Colonic mucosa (tissue), 4 donors: ENCODE measurements around the gene UBTD1. TPM values are rescaled to one million over a fixed set of nuclear protein-coding genes. Genes with fewer than 3 reads are reported as not detected.

Experiments
- DNase-seq: peaks from one replicate; pipeline ENCODE4 v3.0.0-alpha.2; 2020
- H3K27ac ChIP-seq: fragments of 200-600 bp; one replicate; pipeline ENCODE4 v1.8.0; 2021
- H3K27me3 ChIP-seq: fragments of 200-600 bp; one replicate; pipeline ENCODE4 v1.8.0; 2021
- H3K36me3 ChIP-seq: fragments of 200-600 bp; one replicate; pipeline ENCODE4 v1.8.0; 2021
- H3K4me1 ChIP-seq: fragments of 200-600 bp; one replicate; pipeline ENCODE4 v1.8.0; 2021; ENCODE audit warnings: mild to moderate bottlenecking
- H3K4me3 ChIP-seq: fragments of 200-600 bp; one replicate; pipeline ENCODE4 v1.8.0; 2021
- H3K9ac ChIP-seq, 2 donors: one replicate each; pipeline ENCODE4 v1.7.0; 2013; ENCODE audit warnings: control low read depth in 2 of 2, low read depth in 2 of 2, low read length in 2 of 2
- H3K9me3 ChIP-seq: fragments of 200-600 bp; one replicate; pipeline ENCODE4 v1.8.0; 2021
- CTCF ChIP-seq: fragments of 200-600 bp; IDR thresholded peaks from one replicate; pipeline ENCODE4 v1.8.0; 2022; ENCODE audit warnings: antibody characterized with exemption, mild to moderate bottlenecking
- intact Hi-C: fragments of 100-400 bp; cut with DNase I; formaldehyde crosslinking; loops from one replicate; pipeline ENCODE4 v1.14.1; 2022
- total RNA-seq, 2 donors: library from RNA; stranded (reverse); fragmentation: NEBNext Ultra II Directional in 1 of 2; extraction: Animal tissue kit (Norgen Biotek cat#: 25700) in 1 of 2; gene quantifications; one replicate each; pipeline ENCODE4 v1.2.1, GENCODE V29; 2021
- donor health status: healthy.
- donor health status: DM: no; HTN: no; CAD: no.
- donor health status: DM: no; HTN: no; CAD: no.

UBTD1 gene
- total RNA-seq, 2 donors from 2014 or later: 1.8 to 3.2 TPM

GRCh38 chr10:97585439-97585811 is 86.7 kb downstream of the UBTD1 start:
- Histone ChIP-seq H3K9ac (no peak overlapping the region), H3K9me3 (no peaks in the 10 kb centered on the region), H3K4me3 (no peak overlapping the region), H3K27ac (no peak overlapping the region), H3K36me3 (no peaks in the 10 kb centered on the region), H3K27me3 (no peaks in the 10 kb centered on the region), H3K4me1 (no peaks in the 10 kb centered on the region)
- TF ChIP-seq CTCF: no peak
- DNase-seq: no peak
- intact Hi-C loops: no loop called here

- no peaks in the 10 kb centered on the region for H3K27me3 ChIP-seq
- intact Hi-C loops: no loop called here
- H3K9me3 ChIP-seq: no peaks in the 10 kb centered on the region
- H3K4me1 ChIP-seq: no peaks in the 10 kb centered on the region
- H3K4me3 ChIP-seq: no peak overlapping the region
- H3K9ac ChIP-seq: no peak overlapping the region
- TF ChIP-seq CTCF: no peak
- no peak for DNase-seq
- H3K27ac ChIP-seq: no peak overlapping the region
- no peaks in the 10 kb centered on the region for H3K36me3 ChIP-seq
Observed at GRCh38 chr10:97587183-97587582, 88.5 kb downstream of the UBTD1 start.

GRCh38 chr10:97589479-97589878 is 90.8 kb downstream of the UBTD1 start, which contains the start of gene C10orf62:
Gene C10orf62 (plus strand): TSS chr10:97589721. CDS start chr10:97589898, 177 bp downstream.
- intact Hi-C loops: no loop called here
- no peaks in the 10 kb centered on the region for H3K9me3 ChIP-seq

GRCh38 chr10:97590082-97590747 is 91.5 kb downstream of the UBTD1 start:
- Histone ChIP-seq H3K36me3 (no peaks in the 10 kb centered on the region), H3K27me3 (no peaks in the 10 kb centered on the region), H3K4me1 (no peaks in the 10 kb centered on the region), H3K4me3 (no peak overlapping the region), H3K9me3 (no peaks in the 10 kb centered on the region), H3K27ac (no peak overlapping the region), H3K9ac (no peak overlapping the region)
- intact Hi-C loops: no loop called here
- DNase-seq: no peak
- TF ChIP-seq CTCF: no peak

More at GRCh38 chr10:97589479-97589878, 90.8 kb downstream of the UBTD1 start, which contains the start of gene C10orf62:
- Histone ChIP-seq H3K27ac (no peak within 1 kb of the TSS), H3K4me1 (no peaks in the 10 kb centered on the region), H3K36me3 (no peaks in the 10 kb centered on the region), H3K9ac (no peak within 1 kb of the TSS), H3K4me3 (no peak within 1 kb of the TSS), H3K27me3 (no peaks in the 10 kb centered on the region)
- no peak for DNase-seq
- no peak for TF ChIP-seq CTCF

GRCh38 chr10:97590748-97591495 is 92.2 kb downstream of the UBTD1 start:
- intact Hi-C loops: no loop called here
- Histone ChIP-seq H3K4me1 (no peaks in the 10 kb centered on the region), H3K9me3 (no peaks in the 10 kb centered on the region), H3K36me3 (no peaks in the 10 kb centered on the region), H3K27ac (no peak overlapping the region), H3K4me3 (no peak overlapping the region), H3K27me3 (no peaks in the 10 kb centered on the region), H3K9ac (no peak overlapping the region)
- no peak for TF ChIP-seq CTCF
- no peak for DNase-seq
